Right renal cortex interstitium (tissue), 3 donors: ENCODE measurements around the gene GOLGA6L2. TPM values are rescaled to one million over a fixed set of nuclear protein-coding genes. Genes with fewer than 3 reads are reported as not detected.

Experiments
- DNase-seq, 3 donors: peaks; one replicate each; pipeline ENCODE4 v3.0.0-alpha.2; 2013; ENCODE audit warnings: low read depth in 3 of 3, low spot score in 2 of 3
- polyA plus RNA-seq, 3 donors: library from polyadenylated mRNA; unstranded; fragments of 120-200 nt; gene quantifications; one replicate each; pipeline ENCODE4 v1.2.1, GENCODE V29; 2013; ENCODE audit not compliant: insufficient read length in 3 of 3

The GOLGA6L2 gene, protein sequence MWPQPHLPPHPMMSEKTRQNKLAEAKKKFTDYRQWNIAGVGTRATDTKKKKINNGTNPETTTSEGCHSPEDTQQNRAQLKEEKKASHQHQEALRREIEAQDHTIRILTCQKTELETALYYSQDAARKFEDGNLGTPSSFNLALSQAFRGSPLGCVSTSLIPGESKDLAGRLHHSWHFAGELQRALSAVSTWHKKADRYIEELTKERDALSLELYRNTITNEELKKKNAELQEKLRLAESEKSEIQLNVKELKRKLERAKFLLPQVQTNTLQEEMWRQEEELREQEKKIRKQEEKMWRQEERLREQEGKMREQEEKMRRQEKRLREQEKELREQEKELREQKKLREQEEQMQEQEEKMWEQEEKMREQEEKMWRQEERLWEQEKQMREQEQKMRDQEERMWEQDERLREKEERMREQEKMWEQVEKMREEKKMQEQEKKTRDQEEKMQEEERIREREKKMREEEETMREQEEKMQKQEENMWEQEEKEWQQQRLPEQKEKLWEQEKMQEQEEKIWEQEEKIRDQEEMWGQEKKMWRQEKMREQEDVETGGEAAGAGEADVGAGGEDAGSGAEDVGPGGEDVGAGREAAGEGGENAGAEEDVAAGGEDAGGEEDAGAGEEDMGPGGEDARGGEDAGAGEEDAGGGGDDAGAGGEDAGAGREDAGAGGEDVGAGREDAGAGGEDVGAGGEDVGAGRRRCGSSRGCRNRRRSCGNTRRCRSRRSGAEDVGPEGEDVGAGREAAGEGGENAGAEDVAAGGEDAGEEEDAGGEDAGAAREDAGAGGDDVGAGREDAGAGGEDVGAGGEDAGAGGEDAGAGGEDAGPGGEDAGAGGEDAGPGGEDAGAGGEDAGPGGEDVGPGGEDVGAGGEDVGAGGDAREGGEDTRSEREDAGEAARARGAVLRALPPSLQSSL
- polyA plus RNA-seq, result not detected

DNA sequence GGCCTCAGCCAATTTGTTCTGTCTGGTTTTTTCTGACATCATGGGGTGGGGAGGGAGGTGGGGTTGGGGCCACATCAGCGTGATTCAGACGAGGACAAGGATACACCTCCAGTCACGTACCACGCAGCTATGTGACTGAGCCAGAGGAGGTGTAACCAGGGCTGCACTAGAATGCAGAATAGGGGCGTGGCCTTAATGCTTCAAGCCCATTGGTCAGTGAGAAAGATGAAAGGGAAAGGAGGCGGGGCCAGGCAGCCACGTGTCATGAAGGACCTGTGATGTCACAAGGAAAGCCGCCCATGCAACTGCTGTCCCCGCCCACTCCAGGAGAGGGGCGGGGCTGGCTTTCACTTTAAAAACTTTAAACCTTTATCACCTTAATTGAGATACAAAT lies at the start of gene GOLGA6L2:
TSS of gene GOLGA6L2 (minus strand) at position 137 of the 394 bp plus-strand sequence. CDS start at position 75, 62 bp downstream.
- no peak for DNase-seq

DNA sequence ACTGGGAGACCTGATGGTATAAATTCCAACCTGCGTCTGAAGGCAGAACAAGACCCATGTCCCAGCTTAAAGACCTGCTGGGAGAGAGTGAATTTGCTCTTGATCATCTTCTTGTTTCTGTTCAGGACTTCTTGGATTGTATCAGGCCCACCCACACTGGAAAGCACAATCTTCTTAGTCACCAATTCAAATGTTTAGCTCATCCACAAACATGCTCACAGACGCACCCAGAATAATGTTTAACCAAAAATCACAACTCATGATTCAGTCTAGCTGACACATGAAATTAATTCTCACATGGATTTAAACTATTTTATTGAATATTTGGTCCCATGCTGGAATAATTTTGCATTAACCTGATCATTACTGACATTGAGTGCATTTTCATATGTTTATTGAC lies 37.8 kb upstream of the GOLGA6L2 start:
- no peak for DNase-seq

DNA sequence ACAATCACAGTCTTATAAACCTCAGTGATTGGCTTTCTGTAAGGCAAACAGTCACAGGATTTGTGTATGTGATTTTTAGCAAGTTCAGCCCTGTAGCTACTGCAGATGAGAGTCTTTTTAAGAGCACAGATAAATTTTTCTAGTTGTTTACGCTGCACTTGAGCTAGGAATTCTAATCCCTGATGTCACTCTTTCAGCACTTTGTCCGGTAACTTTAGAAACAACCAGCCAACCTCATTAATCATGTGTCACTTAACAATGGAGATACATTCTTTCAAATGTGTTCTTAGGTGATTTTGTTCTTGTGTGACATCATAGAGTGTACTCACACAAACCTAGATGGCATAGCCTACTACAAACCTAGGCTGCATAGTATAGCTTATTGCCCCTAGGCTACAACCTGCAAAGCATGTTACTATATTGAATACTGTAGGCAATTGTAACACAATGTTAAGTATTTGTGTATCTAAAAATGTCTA lies 36.8 kb upstream of the GOLGA6L2 start:
- no peak for DNase-seq

DNA sequence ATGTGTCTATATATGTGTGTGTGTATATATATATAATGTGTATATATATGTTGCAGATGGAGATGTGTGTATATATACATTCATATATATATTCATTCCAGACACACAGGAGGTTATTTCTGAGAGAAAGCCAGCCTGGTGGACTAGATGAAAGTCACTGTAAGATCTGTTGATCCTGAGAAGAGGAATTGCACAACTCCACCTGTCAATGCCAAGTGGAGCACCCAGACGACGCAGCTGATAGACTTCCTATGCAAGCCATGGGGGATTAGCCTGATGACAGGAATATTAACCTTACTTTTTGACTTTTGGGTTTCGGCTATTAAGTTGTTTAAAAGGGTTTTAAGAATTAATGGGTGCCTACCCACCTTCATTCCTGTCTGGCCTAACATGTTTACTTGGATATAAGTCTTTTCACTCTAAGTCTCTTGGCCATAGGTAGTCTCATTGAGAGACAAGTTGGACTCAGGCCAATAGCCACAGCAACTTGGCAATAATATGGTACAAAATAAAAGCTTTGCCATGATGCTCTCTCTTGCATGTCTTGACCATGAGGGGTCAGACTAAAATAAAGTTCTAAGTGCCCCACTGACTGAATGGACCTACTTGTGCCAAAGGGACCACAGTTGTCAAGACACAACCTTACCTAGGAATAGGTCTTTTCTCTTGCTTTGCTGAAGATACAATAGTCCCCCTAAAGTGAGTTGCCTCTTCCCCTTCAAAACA lies 35.9 kb upstream of the GOLGA6L2 start:
- DNase-seq, result no peak

DNA sequence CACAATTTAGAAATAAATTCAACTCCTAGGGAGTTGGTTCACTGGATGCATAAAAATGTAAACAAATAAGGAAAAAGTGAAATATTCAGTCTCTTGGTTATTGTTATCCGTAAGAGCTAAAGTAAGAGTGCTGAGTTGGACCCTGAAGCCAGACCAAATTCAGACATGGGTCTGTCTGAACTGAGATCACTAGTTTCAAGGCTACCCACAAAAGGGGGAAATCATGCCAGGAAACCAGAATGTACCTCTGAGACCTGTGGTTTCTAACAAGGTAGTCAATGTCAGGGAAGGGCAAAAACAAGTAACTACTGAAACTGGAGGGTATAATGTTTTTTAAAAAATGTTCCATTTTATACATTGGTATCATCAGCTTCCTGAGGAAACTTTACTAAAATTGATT lies 35.2 kb upstream of the GOLGA6L2 start:
- DNase-seq, result no peak

DNA sequence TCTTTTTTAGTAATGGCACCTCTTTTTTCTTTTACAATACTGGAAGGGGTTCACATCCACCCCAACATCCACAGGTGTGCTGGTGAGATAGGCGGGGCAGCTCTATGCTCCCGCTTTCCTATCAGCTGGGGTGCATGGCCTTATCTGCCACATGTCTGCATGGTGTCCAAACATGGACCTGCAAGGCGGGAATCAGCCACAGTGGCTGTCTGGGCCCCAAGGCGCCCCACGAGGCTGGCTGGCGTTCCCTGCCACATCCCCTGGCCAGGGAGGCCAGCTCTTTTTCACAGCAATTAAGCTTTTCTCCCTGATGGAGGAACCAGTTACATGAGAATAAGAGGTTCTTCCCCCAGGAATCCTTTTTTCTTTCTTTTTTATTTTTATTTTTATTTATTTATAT lies 30.9 kb upstream of the GOLGA6L2 start:
- no peak for DNase-seq

DNA sequence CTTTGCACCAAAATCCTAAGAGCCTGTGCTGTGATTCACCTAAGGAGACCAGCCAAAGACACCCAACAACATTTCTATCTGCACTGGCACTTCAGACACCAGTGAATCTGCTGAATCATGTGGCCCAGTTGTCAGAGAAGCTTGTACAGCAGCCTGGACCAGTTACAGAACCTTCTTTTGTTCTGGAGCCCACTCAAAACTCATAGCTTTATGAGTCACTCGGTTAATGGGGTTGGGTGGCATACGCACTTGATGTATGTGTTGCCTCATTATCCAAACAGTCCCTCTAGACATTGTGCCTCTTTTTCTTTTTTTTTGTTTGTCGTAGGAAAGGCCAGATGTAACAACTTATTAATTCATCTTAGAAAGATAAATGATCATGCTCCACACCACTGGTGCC lies 25.6 kb upstream of the GOLGA6L2 start:
- no peak for DNase-seq

DNA sequence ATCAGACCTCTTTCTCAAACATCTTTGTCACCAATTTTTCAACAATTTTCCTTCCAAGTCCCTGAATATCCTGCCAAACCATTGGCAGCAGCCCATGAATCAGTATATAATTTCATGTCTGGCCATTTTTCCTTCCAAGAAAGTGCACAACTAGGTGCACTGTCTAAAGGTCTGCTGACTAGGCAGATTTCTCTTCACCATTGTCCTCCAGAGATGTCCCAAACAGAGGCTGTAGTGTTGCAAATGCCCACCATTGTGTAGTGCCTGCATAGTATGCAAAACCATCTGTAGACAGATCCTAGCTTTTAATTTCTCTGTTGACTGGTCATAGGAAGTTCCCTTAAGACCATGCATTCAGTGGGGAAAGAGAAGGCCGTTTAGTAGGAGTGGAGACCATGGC lies 25.0 kb upstream of the GOLGA6L2 start:
- no peak for DNase-seq

DNA sequence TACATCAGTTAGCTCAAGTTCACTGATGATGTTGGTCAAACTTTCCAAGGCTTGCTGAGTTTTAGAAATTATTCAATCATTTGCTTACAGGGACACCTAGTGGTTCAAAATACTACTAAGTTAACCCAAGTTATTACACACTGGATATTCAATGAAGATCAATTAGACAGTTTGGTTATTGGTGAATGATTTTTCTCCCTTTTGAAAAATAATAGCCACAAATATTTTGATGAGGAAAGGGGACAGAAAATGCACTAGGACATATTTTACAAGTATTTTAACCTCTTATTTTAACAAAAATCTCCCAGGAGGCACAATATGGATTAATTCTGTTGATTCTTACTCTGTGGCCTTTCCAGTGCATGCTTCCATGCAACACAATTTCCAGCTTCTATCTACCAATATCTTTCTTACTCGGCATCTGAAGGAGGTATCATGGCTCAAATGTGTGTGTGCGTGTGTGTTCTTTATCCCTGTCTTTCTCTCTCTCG lies 20.1 kb upstream of the GOLGA6L2 start:
- DNase-seq, result no peak

DNA sequence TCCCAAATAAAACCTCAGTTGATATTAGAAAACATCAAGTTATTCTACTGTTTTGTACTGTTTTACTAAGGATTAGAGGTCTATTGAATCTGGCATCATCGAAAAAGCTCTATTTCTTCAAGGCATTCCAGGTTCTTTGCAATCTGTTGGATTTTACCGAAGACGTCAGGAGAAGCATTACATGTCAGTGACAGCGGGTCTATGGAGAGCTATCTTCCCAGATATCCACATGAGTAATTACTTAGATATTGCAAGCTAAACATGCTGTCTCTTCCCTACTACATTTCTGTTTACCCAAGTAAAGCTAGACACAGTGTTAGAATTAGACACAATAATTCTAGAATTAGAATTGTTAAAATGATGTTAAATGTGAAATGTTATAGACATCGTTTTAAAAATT lies 10.8 kb upstream of the GOLGA6L2 start:
- DNase-seq, result no peak

DNA sequence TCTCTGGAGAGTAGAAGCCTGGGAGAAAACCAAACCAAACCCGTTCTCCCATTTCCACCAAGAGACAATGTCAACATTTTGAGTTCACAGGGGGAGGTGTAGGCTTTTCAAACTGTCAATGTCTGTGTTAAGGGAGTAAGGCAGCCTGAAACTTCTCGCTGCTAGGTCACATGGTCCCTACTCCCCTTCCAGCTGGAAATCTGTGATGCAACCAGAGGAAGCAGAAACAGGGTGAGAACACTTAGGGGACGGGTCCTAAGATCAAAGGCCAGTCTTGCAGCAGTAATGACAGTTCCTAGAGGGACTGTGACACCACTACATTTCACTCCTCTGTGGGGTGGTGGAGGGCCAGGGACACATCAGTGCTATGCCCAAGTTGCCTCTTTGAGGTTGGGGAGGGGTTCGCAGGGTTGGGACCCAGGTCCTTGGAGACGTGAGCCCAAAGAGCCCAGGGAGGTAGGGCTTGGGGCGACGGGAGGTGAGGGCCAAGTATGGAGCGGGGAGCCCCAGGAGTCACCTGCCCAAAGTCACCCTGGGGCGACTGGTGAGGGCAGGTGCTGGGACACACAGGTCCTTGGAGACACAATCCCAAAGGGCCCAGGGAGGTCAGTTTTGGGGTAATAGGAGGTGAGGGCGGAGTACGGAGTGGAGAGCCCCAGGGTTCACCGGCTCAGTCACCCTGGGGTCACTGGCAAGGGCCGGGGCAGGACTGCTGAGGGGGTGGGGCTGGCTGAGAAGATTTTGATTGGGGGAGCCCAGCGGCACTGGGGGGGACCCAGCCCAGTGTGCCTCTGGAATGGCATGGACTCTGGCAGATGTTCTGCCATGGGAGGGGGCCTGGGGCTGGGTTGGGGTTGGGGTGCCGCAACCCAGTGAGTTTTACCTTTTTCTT lies 582 bp downstream of the GOLGA6L2 start:
- no peak for DNase-seq

DNA sequence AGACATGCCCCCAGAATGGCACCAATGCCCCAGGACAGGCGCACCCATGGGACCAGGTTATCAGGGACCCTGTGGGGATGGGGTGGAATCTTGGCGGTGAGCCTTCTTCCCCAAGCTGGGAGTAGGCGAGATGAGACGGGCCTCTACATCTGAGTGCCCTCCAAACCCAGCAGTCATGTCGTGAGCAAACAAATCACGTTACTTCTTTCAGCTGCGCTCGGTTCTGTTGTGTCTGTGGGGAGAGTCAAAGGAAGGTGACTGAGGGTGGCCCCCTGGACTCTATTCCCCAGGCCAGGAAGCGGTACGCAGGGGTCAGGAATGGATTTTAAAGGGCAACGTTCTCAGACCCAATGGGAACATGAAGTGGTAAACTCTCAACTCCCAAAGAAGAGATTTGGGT lies 2.8 kb downstream of the GOLGA6L2 start:
- DNase-seq, result no peak

DNA sequence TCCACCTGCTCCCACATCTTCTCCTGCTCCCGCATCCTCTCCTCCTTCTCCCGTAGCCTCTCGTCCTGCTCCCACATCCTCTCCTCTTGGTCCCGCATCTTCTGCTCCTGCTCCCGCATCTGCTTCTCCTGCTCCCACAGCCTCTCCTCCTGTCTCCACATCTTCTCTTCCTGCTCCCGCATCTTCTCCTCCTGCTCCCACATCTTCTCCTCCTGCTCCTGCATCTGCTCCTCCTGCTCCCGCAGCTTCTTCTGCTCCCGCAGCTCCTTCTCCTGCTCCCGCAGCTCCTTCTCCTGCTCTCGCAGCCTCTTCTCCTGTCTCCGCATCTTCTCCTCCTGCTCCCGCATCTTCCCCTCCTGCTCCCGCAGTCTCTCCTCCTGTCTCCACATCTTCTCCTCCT lies 5.8 kb downstream of the GOLGA6L2 start:
- DNase-seq, result no peak

DNA sequence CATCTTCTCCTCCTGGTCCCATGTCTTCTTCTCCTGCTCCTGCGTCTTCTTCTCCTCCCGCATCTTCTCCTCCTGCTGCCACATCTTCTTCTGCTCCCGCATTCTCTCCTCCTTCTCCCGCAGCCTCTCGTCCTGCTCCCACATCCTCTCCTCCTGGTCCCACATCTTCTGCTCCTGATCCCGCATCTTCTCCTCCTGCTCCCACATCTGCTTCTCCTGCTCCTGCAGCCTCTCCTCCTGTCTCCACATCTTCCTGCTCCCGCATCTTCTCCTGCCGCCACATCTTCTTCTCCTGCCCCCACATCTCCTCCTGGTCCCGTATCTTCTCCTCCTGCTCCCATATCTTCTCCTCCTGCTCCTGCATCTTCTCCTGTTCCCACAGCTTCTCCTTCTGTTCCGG lies 6.4 kb downstream of the GOLGA6L2 start:
- DNase-seq, result no peak

DNA sequence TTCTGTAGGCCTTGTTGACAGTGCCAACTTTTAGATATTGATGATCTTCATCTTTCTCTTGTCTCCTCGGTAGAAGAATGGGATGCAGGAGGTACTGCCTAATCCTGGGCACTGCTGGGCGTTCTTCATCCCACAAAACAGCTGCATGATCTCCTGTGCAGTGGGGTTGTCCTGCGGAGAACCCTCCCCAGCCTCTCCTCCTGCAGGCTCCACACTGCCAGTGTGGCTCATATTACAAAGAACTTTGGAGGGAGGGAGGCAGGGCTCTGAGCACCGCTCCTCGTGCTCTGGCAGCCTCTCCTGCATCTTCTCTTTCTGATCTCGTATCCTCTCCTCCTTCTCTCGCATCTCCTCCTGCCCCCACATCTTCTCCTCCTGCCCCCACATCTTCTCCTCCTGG lies 7.5 kb downstream of the GOLGA6L2 start:
- DNase-seq, result no peak

DNA sequence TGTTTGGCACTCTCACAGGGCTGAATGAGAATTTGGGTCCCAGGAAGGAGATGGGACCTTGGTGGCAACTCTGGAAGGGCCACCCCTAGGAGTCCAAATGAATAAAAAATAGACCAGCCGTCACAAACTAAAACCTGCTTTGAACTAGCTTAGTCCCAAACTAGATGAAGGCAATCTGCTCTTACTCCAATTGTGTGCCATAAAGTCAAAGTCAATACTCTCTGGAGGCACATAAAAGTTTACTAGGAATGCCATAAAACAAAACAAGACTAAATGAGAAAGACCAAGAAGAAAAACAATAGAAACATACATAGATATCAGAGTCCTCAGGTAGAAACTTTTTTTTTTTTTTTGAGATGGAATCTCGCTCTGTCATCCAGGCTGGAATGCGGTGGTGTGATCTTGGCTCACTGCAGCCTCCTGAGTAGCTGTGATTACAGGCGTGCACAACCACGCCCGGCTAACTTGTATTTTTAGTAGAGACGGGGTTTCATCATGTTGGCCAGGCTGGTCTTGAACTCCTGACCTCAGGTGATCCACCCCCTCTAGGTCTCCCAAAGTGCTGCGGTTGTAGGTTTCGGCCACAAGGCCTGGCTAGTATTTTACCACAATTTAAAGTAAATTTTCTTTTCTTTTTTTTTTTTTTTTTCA lies 8.1 kb downstream of the GOLGA6L2 start:
- no peak for DNase-seq

DNA sequence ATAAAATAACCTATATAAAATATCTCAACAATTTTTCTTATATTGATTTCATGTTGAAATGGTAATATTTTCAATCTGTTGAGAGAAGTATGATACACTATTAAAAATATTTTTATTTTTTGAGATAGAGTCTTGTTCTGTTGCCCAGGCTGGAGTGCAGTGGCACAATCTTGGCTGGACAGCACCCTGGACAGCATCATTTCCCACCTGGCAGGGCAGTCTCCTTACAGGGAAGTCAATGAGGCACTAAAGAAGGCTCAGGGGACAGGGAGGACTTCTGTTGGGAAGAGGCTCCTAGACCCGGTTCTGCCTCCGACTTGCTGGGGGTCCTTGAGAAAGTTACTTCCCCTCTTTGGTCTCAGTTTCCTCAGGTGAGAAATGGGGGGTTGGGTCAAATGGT lies 9.4 kb downstream of the GOLGA6L2 start:
- DNase-seq, result no peak

DNA sequence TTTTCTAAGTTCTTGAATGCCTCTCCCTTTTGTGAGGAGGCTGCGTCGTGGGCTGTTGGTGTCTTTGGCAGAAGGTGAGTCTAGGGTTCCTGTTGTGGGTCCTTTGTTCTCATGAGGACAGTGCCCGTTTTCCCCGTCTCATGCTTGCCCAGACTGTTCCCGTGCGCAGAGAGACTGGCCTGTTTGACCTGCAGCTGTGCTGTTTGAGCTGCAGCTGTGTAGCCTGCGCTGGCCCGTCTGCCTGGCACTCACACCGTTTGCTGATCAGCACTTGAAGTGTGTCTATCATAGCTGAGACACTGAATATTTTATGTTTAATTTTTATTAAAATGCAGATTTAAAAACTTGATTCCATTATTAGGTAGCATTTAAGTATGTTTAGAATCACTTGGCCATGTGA lies 9.9 kb downstream of the GOLGA6L2 start:
- DNase-seq, result no peak

DNA sequence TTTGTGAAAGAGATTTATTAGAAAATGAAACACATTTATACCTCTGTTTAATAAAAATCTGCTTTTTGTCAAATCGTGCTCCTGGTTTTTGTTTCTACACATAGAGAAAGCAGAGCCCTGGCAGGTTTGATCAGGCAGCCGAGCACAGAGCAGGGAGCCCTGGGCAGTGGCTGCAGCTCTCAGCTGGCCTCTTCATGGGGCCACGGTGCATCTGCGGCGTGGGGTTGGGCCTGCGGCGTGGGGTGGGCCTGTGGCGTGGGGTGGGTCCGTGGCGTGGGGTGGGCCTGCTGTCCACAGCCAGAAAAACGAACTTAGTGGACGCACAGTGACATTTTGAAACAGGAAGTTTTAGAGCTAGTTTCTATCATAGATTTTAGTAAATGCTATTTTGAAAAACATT lies 10.6 kb downstream of the GOLGA6L2 start:
- no peak for DNase-seq
